ENCODE results near the gene CC2D1A. TPM values are rescaled to one million over a fixed set of nuclear protein-coding genes. Genes with fewer than 3 reads are reported as not detected.
"Not testable (repeated sequence)": the region's sequence is repeated elsewhere in the genome, so short reads cannot be mapped to it uniquely, and the experiment has no call there.

Gene CC2D1A
- total RNA-seq, 4 donors from 2014 or later = 22.3 to 44.9 (median 33.7) TPM

GRCh38 chr19:13920940-13921747 is 15.1 kb downstream of the CC2D1A start:
- intact Hi-C loops (cut with DNase I; ENCODE audit: low total_unique reads) = no loop called here

GRCh38 chr19:13922118-13922517 is 16.1 kb downstream of the CC2D1A start:
- H3K36me3 ChIP-seq = peaks cover 0 to 88% of the 10 kb centered on the region in 2 donors
- ATAC-seq; H3K4me1 ChIP-seq; H3K27ac ChIP-seq; in situ Hi-C loops (cut with MboI; ENCODE audit: low sequenced_read_pairs in 4 of 4); intact Hi-C loops (cut with DNase I; ENCODE audit: low total_unique reads); DNase-seq; H3K9me3 ChIP-seq; H3K27me3 ChIP-seq; H3K4me3 ChIP-seq: not testable (repeated sequence)

More at GRCh38 chr19:13920940-13921747, 15.1 kb downstream of the CC2D1A start:
- Histone ChIP-seq H3K9me3 (no peaks in the 10 kb centered on the region), H3K4me1 (no peaks in the 10 kb centered on the region), H3K27ac (no peak overlapping the region), H3K27me3 (no peaks in the 10 kb centered on the region), H3K36me3 (peaks cover 0 to 82% of the 10 kb centered on the region in 2 donors), H3K4me3 (no peak overlapping the region)
- no peak for TF ChIP-seq CTCF (IDR thresholded peaks at IDR 0.05 in 4 of 5, conservative IDR thresholded peaks at IDR 0.05 in 1 of 5)
- no peak for TF ChIP-seq POLR2A (IDR thresholded peaks at IDR 0.05)
- in situ Hi-C loops (cut with MboI; ENCODE audit: low sequenced_read_pairs in 4 of 4) = no loop called here
- DNase-seq = no peak
- ATAC-seq = peak in 1 of 2 donors; percentile 76

GRCh38 chr19:13923194-13923987 is 17.4 kb downstream of the CC2D1A start:
- Histone ChIP-seq H3K27ac (no peak overlapping the region), H3K36me3 (peaks cover 0 to 77% of the 10 kb centered on the region in 2 donors), H3K27me3 (no peaks in the 10 kb centered on the region), H3K4me1 (no peaks in the 10 kb centered on the region), H3K4me3 (no peak overlapping the region), H3K9me3 (no peaks in the 10 kb centered on the region)
- intact Hi-C loops (cut with DNase I; ENCODE audit: low total_unique reads) = no loop called here
- no peak for TF ChIP-seq POLR2A (IDR thresholded peaks at IDR 0.05)
- TF ChIP-seq CTCF (IDR thresholded peaks at IDR 0.05 in 4 of 5, conservative IDR thresholded peaks at IDR 0.05 in 1 of 5) = no peak
- no peak for ATAC-seq
- in situ Hi-C loops (cut with MboI; ENCODE audit: low sequenced_read_pairs in 4 of 4) = no loop called here
- no peak for DNase-seq

- no peak overlapping the region for H3K4me3 ChIP-seq
- H3K36me3 ChIP-seq = peaks cover 0 to 51% of the 10 kb centered on the region in 2 donors
- DNase-seq = no peak
- no peak for ATAC-seq
- intact Hi-C loops (cut with DNase I; ENCODE audit: low total_unique reads) (no loop called here), in situ Hi-C loops (cut with MboI; ENCODE audit: low sequenced_read_pairs in 4 of 4) (no loop called here)
- TF ChIP-seq POLR2A (IDR thresholded peaks at IDR 0.05) (no peak), CTCF (IDR thresholded peaks at IDR 0.05 in 4 of 5, conservative IDR thresholded peaks at IDR 0.05 in 1 of 5) (no peak)
- H3K27me3 ChIP-seq = no peaks in the 10 kb centered on the region
- H3K27ac ChIP-seq = peak overlapping the region in 2 of 4 donors; percentile 10 to 58
- no peaks in the 10 kb centered on the region for H3K9me3 ChIP-seq
- no peaks in the 10 kb centered on the region for H3K4me1 ChIP-seq
These were observed 20.0 kb downstream of the CC2D1A start for GRCh38 chr19:13926010-13926409.

GRCh38 chr19:13926715-13927114 is 20.7 kb downstream of the CC2D1A start:
- intact Hi-C loops (cut with DNase I; ENCODE audit: low total_unique reads) (no loop called here), in situ Hi-C loops (cut with MboI; ENCODE audit: low sequenced_read_pairs in 4 of 4) (no loop called here)
- no peak overlapping the region for H3K4me3 ChIP-seq
- H3K4me1 ChIP-seq = no peaks in the 10 kb centered on the region
- peak in 1 of 2 donors; percentile 36 for ATAC-seq
- TF ChIP-seq CTCF (IDR thresholded peaks at IDR 0.05 in 4 of 5, conservative IDR thresholded peaks at IDR 0.05 in 1 of 5) (no peak), POLR2A (IDR thresholded peaks at IDR 0.05) (no peak)
- H3K36me3 ChIP-seq = peaks cover 0 to 44% of the 10 kb centered on the region in 2 donors
- H3K27ac ChIP-seq = peak overlapping the region in 2 of 4 donors; percentile 10 to 58
- no peaks in the 10 kb centered on the region for H3K27me3 ChIP-seq
- H3K9me3 ChIP-seq = no peaks in the 10 kb centered on the region
- DNase-seq = no peak
